Measurements from ENCODE around the gene TBC1D25.

Gene TBC1D25

DNA sequence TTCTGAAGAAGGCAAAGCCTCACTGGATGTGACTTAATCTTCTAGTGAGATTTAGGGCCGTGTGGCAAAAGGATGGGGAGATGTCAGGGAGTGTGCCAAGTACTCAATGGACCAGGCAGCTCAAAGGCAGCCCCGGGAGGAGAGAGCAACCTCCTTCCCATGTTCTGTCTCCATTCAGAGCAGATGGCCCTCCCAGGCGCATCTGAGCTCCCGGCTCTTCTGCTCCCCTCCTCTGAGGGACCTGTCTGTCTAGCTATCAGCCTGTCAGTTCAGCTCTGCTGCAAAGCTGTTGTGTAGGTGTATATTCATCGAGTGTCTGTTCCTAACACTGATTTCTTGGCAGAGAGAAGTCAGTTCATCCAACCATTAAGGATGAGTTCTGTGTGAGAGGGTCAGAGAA is 41.6 kb upstream of the TBC1D25 start:
- no peak for TF ChIP-seq Cebpa-rat (IDR thresholded peaks at IDR 0.05)
- Histone ChIP-seq H3K4me2 (peak overlapping the region in 5 of 11 experiments; percentile 8 to 48 (median 45); a peak in 6 of 22 replicates), H3K27ac (no peak overlapping the region)

GRCh38 chrX:48498374-48498809 is 41.1 kb upstream of the TBC1D25 start:
- TF ChIP-seq Cebpa-rat (IDR thresholded peaks at IDR 0.05) = no peak
- no peaks in the 10 kb centered on the region for H4K20me1 ChIP-seq
- H3K4me2 ChIP-seq = peak overlapping the region in 6 of 11 experiments; percentile 8 to 48 (median 35); a peak in 8 of 22 replicates
- H3K36me3 ChIP-seq = no peaks in the 10 kb centered on the region
- H3K27me3 ChIP-seq = peaks cover 57 to 97% (median 88%) of the 10 kb centered on the region in 11 experiments
- H3K9me3 ChIP-seq (replicated peaks in 1 of 11) = peaks cover 0 to 18% (median 0%) of the 10 kb centered on the region in 11 experiments; a peak in 9 of 22 replicates
- no peak overlapping the region for H3K4me3 ChIP-seq
- no peak overlapping the region for H3K27ac ChIP-seq
- no peak overlapping the region for H3K9ac ChIP-seq
- peaks cover 4 to 32% (median 16%) of the 10 kb centered on the region in 10 experiments; a peak in 17 of 20 replicates for H3K4me1 ChIP-seq

More for the DNA sequence above, 41.6 kb upstream of the TBC1D25 start:
- peaks cover 0 to 18% (median 0%) of the 10 kb centered on the region in 11 experiments; a peak in 9 of 22 replicates for H3K9me3 ChIP-seq (replicated peaks in 1 of 11)
- peaks cover 52 to 97% (median 83%) of the 10 kb centered on the region in 11 experiments for H3K27me3 ChIP-seq
- H3K36me3 ChIP-seq = no peaks in the 10 kb centered on the region
- no peaks in the 10 kb centered on the region for H4K20me1 ChIP-seq
- no peak overlapping the region for H3K4me3 ChIP-seq
- H3K9ac ChIP-seq = no peak overlapping the region
- H3K4me1 ChIP-seq = peaks cover 9 to 37% (median 21%) of the 10 kb centered on the region in 10 experiments; a peak in 19 of 20 replicates

GRCh38 chrX:48504261-48504660 is 35.3 kb upstream of the TBC1D25 start:
- peaks cover 47 to 75% (median 62%) of the 10 kb centered on the region in 11 experiments for H3K27me3 ChIP-seq
- H3K4me1 ChIP-seq = peaks cover under 1 to 11% (median 5%) of the 10 kb centered on the region in 10 experiments; a peak in 10 of 20 replicates
- no peaks in the 10 kb centered on the region; a peak in 1 of 22 replicates for H3K9me3 ChIP-seq (replicated peaks in 1 of 11)
- H3K36me3 ChIP-seq = no peaks in the 10 kb centered on the region
- H3K27ac ChIP-seq = no peak overlapping the region
- no peak overlapping the region for H3K4me3 ChIP-seq
- TF ChIP-seq Cebpa-rat (IDR thresholded peaks at IDR 0.05) = no peak
- H3K4me2 ChIP-seq = no peak overlapping the region
- no peak overlapping the region for H3K9ac ChIP-seq
- H4K20me1 ChIP-seq = no peaks in the 10 kb centered on the region

GRCh38 chrX:48505481-48505880 is 34.0 kb upstream of the TBC1D25 start:
- Histone ChIP-seq H3K27me3 (peaks cover 39 to 63% (median 53%) of the 10 kb centered on the region in 11 experiments), H3K9ac (no peak overlapping the region; a peak in 1 of 22 replicates), H3K27ac (no peak overlapping the region), H3K4me2 (peak overlapping the region in 2 of 11 experiments; percentile 26 to 33; a peak in 1 of 22 replicates), H3K4me1 (peaks cover 0 to 18% (median 11%) of the 10 kb centered on the region in 10 experiments; a peak in 10 of 20 replicates), H3K4me3 (no peak overlapping the region), H4K20me1 (no peaks in the 10 kb centered on the region), H3K9me3 (replicated peaks in 1 of 11) (no peaks in the 10 kb centered on the region; a peak in 1 of 22 replicates), H3K36me3 (no peaks in the 10 kb centered on the region)
- peak in 3 of 11 experiments; percentile 14 to 56 (median 24); a peak in 2 of 22 replicates for TF ChIP-seq Cebpa-rat (IDR thresholded peaks at IDR 0.05)

DNA sequence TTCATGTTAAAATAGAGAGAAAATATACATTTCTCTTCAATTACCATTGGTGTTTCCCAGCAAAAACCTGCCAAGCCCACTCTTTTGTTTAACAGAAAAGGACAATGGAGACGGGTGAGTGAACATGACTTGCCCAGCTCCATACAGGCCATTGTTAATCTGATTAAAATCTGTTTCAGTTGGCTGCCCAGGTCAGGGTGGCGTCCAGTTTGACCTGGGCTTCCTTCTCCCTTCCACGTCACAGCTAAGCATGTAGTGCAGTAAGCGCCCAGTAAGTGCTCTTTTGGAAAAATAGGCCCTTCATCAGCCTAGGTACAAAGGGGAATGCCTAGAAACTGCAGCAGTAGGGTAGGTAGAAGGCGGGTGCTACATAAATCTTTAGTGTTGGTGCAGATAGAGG is 32.3 kb upstream of the TBC1D25 start:
- TF ChIP-seq Cebpa-rat (IDR thresholded peaks at IDR 0.05) = no peak
- Histone ChIP-seq H3K9me3 (replicated peaks in 1 of 11) (no peaks in the 10 kb centered on the region; a peak in 1 of 22 replicates), H3K9ac (no peak overlapping the region), H3K4me2 (no peak overlapping the region), H3K27me3 (peaks cover 21 to 57% (median 39%) of the 10 kb centered on the region in 11 experiments), H3K4me3 (no peak overlapping the region), H4K20me1 (no peaks in the 10 kb centered on the region; a peak in 1 of 22 replicates), H3K36me3 (no peaks in the 10 kb centered on the region), H3K27ac (no peak overlapping the region), H3K4me1 (peaks cover 0 to 18% (median 11%) of the 10 kb centered on the region in 10 experiments; a peak in 10 of 20 replicates)

DNA sequence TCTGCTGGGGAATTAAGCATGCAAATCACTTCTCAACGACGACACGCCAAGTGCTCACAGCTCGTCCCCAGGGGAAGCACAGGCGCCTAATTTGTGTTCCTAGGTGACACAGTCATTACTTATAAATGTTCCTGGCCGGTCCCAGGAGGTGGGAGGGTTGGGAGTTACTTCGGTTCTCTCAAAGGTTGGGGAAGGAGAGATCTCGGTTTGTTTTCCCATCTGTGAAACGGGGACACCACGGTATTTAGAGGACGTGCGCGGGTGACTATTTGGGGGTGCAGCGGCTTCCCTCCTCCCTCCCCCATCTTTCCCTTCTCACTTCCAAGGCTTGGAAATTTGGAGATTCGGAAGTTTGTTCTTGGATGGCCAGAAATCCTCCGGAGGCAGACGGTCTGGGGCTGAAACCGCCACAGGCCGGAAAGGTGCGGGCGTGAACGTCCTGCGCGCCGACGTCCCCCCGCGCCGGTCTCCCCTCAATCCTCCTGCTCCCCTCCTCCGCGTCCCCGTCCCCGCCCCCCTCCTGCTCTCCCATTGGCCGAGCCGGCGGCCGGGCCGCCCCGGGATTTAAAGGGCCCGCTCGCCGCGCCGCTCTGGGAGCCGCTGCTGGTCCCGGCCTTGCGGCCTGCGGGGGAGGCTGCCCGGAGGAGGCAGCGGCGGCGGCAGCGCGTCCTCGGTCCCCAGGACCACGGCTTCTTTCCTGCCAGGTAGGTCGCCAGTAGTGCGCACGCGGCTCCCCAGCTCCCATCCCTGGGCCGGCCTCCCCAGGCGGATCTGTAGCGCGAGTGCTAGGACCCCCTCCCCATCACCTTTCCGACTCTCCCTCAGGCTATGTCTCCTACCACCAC is 30.9 kb upstream of the TBC1D25 start, which contains the start of gene PORCN:
TSS of gene PORCN (plus strand) at position 593 of the 845 bp plus-strand sequence. CDS start 829 bp downstream, outside the sequence.
- H4K20me1 ChIP-seq = peaks cover 0 to under 1% (median 0%) of the 10 kb centered on the region in 11 experiments; a peak in 2 of 22 replicates
- H3K9me3 ChIP-seq (replicated peaks in 1 of 11) = no peaks in the 10 kb centered on the region; a peak in 1 of 22 replicates
- peak within 1 kb of the TSS; percentile 58 to 80 (median 72) for H3K4me3 ChIP-seq
- no peaks in the 10 kb centered on the region for H3K36me3 ChIP-seq
- H3K27me3 ChIP-seq = peaks cover 8 to 57% (median 35%) of the 10 kb centered on the region in 11 experiments
- peaks cover 0 to 18% (median 11%) of the 10 kb centered on the region in 10 experiments; a peak in 10 of 20 replicates for H3K4me1 ChIP-seq
- peak within 1 kb of the TSS; percentile 72 to 82 (median 74) for H3K4me2 ChIP-seq
- H3K9ac ChIP-seq = peak within 1 kb of the TSS; percentile 76 to 87 (median 82)
- TF ChIP-seq Cebpa-rat (IDR thresholded peaks at IDR 0.05) = no peak
- peak within 1 kb of the TSS; percentile 51 to 79 (median 68); a peak in 21 of 22 replicates for H3K27ac ChIP-seq

- TF ChIP-seq Cebpa-rat (IDR thresholded peaks at IDR 0.05) = no peak
- H3K27me3 ChIP-seq = peaks cover 5 to 57% (median 35%) of the 10 kb centered on the region in 11 experiments; a peak in 20 of 22 replicates
- peak overlapping the region; percentile 58 to 80 (median 72) for H3K4me3 ChIP-seq
- no peaks in the 10 kb centered on the region; a peak in 1 of 22 replicates for H3K9me3 ChIP-seq (replicated peaks in 1 of 11)
- H3K27ac ChIP-seq = peak overlapping the region; percentile 51 to 79 (median 68); a peak in 21 of 22 replicates
- H3K4me1 ChIP-seq = peaks cover 0 to 18% (median 11%) of the 10 kb centered on the region in 10 experiments; a peak in 10 of 20 replicates
- H3K9ac ChIP-seq = peak overlapping the region; percentile 76 to 87 (median 82)
- peak overlapping the region; percentile 69 to 82 (median 74) for H3K4me2 ChIP-seq
- no peaks in the 10 kb centered on the region; a peak in 1 of 22 replicates for H3K36me3 ChIP-seq
- peaks cover 0 to 7% (median 0%) of the 10 kb centered on the region in 11 experiments; a peak in 2 of 22 replicates for H4K20me1 ChIP-seq
Observed at GRCh38 chrX:48509245-48509590, 30.3 kb upstream of the TBC1D25 start.

DNA sequence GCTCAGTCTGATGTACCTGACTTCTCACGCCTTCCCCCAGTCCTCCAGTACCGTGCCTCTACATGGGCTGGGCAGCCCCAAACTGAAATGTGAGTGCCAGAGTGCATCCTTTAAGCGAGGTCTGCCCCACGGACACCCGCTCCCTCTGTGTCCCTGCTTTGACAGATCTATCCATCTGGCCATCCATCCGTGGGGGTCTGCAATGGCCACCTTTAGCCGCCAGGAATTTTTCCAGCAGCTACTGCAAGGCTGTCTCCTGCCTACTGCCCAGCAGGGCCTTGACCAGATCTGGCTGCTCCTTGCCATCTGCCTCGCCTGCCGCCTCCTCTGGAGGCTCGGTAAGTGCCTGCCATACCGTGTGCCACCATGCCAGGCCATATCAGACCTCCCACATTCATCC is 29.9 kb upstream of the TBC1D25 start:
- H3K36me3 ChIP-seq = no peaks in the 10 kb centered on the region; a peak in 1 of 22 replicates
- peak overlapping the region; percentile 76 to 87 (median 82); a peak in 18 of 22 replicates for H3K9ac ChIP-seq
- no peak for TF ChIP-seq Cebpa-rat (IDR thresholded peaks at IDR 0.05)

More for the DNA sequence above, 29.9 kb upstream of the TBC1D25 start:
- no peaks in the 10 kb centered on the region; a peak in 1 of 22 replicates for H3K9me3 ChIP-seq (replicated peaks in 1 of 11)
- peak overlapping the region; percentile 69 to 82 (median 74) for H3K4me2 ChIP-seq
- peaks cover 5 to 56% (median 37%) of the 10 kb centered on the region in 11 experiments; a peak in 18 of 22 replicates for H3K27me3 ChIP-seq
- H4K20me1 ChIP-seq = peaks cover 0 to 8% (median 0%) of the 10 kb centered on the region in 11 experiments; a peak in 2 of 22 replicates
- no peak overlapping the region for H3K27ac ChIP-seq
- H3K4me1 ChIP-seq = peaks cover 0 to 18% (median 11%) of the 10 kb centered on the region in 10 experiments; a peak in 10 of 20 replicates
- peak overlapping the region; percentile 58 to 80 (median 72) for H3K4me3 ChIP-seq

All from BLaER1 treated with 17β-estradiol and CSF1 and Interleukin-3, amounts not matched to agents 10 nM and 100 nM (cell line).